IMR-90 (cell line): ENCODE results near the gene GSN.

Experiments
- BHLHE40 ChIP-seq: fragments of 150-350 bp; IDR thresholded peaks from 2 replicates; pipeline ENCODE4 v1.6.1; 2016; ENCODE audit warnings: mild to moderate bottlenecking, low read depth, low read length
- FOS ChIP-seq: fragments of 150-350 bp; IDR thresholded peaks from 2 replicates; pipeline ENCODE4 v1.6.1; 2016; ENCODE audit warnings: low read depth, low read length
- MAFK ChIP-seq: IDR thresholded peaks from 2 replicates; pipeline ENCODE4 v1.6.1; 2012; ENCODE audit warnings: low read depth, low read length, improper control_type of control experiment
- POLR2A ChIP-seq: IDR thresholded peaks from 2 replicates; pipeline ENCODE4 v1.6.1; 2012; ENCODE audit warnings: mild to moderate bottlenecking, low read depth, low read length
- RCOR1 ChIP-seq: IDR thresholded peaks from 2 replicates; pipeline ENCODE4 v1.6.1; 2012; ENCODE audit warnings: mild to moderate bottlenecking, low read length, improper control_type of control experiment; ENCODE audit not compliant: insufficient replicate concordance
- RFX5 ChIP-seq: IDR thresholded peaks from 2 replicates; pipeline ENCODE4 v1.8.0; 2012; ENCODE audit warnings: low read depth, mild to moderate bottlenecking, low read length, moderate library complexity
- TF ChIP-seq, protein P1 (sequence below): fragments of 150-350 bp; IDR thresholded peaks from 2 replicates; pipeline ENCODE4 v1.6.1; 2017; ENCODE audit warnings: mild to moderate bottlenecking, antibody characterized with exemption, low read length, low read depth
- TF ChIP-seq, protein P2 (sequence below): conservative IDR thresholded peaks from 2 replicates; pipeline ENCODE4 v1.5.1; 2012; ENCODE audit warnings: mild to moderate bottlenecking, low read depth, low read length, improper control_type of control experiment

GRCh38 chr9:121302786-121303185 is 34.8 kb downstream of the GSN start:
- TF ChIP-seq, protein P1, sequence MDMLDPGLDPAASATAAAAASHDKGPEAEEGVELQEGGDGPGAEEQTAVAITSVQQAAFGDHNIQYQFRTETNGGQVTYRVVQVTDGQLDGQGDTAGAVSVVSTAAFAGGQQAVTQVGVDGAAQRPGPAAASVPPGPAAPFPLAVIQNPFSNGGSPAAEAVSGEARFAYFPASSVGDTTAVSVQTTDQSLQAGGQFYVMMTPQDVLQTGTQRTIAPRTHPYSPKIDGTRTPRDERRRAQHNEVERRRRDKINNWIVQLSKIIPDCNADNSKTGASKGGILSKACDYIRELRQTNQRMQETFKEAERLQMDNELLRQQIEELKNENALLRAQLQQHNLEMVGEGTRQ, result no peak
- TF ChIP-seq RFX5 (no peak), POLR2A (no peak), RCOR1 (no peak), MAFK (no peak), BHLHE40 (no peak), FOS (no peak)
- TF ChIP-seq, protein P2, sequence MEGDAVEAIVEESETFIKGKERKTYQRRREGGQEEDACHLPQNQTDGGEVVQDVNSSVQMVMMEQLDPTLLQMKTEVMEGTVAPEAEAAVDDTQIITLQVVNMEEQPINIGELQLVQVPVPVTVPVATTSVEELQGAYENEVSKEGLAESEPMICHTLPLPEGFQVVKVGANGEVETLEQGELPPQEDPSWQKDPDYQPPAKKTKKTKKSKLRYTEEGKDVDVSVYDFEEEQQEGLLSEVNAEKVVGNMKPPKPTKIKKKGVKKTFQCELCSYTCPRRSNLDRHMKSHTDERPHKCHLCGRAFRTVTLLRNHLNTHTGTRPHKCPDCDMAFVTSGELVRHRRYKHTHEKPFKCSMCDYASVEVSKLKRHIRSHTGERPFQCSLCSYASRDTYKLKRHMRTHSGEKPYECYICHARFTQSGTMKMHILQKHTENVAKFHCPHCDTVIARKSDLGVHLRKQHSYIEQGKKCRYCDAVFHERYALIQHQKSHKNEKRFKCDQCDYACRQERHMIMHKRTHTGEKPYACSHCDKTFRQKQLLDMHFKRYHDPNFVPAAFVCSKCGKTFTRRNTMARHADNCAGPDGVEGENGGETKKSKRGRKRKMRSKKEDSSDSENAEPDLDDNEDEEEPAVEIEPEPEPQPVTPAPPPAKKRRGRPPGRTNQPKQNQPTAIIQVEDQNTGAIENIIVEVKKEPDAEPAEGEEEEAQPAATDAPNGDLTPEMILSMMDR, result no peak
